ENCODE data around the gene IFT81.

Gene IFT81

GRCh38 chr12:110197003-110197402 is 72.8 kb downstream of the IFT81 start:
- TF ChIP-seq CTCF (IDR thresholded peaks at IDR 0.05; ENCODE audit: unreplicated experiment in 3 of 3) = no peak
- Mint-ChIP-seq H3K27ac (peak overlapping the region; percentile 6 to 75 (median 15)), H3K27me3 (ENCODE audit: low read depth) (no peaks in the 10 kb centered on the region), H3K4me3 (no peak overlapping the region), H3K4me1 (peaks cover 25% of the 10 kb centered on the region), H3K9me3 (no peaks in the 10 kb centered on the region), H3K36me3 (ENCODE audit: low read depth) (peaks cover 60% of the 10 kb centered on the region)

- Mint-ChIP-seq H3K4me1 (peaks cover 29% of the 10 kb centered on the region), H3K9me3 (no peaks in the 10 kb centered on the region), H3K27me3 (ENCODE audit: low read depth) (no peaks in the 10 kb centered on the region), H3K4me3 (no peak overlapping the region), H3K27ac (peak overlapping the region; percentile 24 to 93 (median 46)), H3K36me3 (ENCODE audit: low read depth) (peaks cover 55% of the 10 kb centered on the region)
- no peak for TF ChIP-seq CTCF (IDR thresholded peaks at IDR 0.05; ENCODE audit: unreplicated experiment in 3 of 3)
Measured at GRCh38 chr12:110198386-110198785, 74.2 kb downstream of the IFT81 start.

- TF ChIP-seq CTCF (IDR thresholded peaks at IDR 0.05; ENCODE audit: unreplicated experiment in 3 of 3) = no peak
- Mint-ChIP-seq H3K27me3 (ENCODE audit: low read depth) (no peaks in the 10 kb centered on the region), H3K4me1 (peaks cover 36% of the 10 kb centered on the region), H3K9me3 (no peaks in the 10 kb centered on the region), H3K36me3 (ENCODE audit: low read depth) (peaks cover 60% of the 10 kb centered on the region), H3K27ac (peak overlapping the region; percentile 65 to 93 (median 86)), H3K4me3 (peak overlapping the region; percentile 1 to 26 (median 3))
Measured at GRCh38 chr12:110199339-110200123, 75.4 kb downstream of the IFT81 start.

- H3K27me3 Mint-ChIP-seq (ENCODE audit: low read depth) = no peaks in the 10 kb centered on the region
- peaks cover 59% of the 10 kb centered on the region for H3K36me3 Mint-ChIP-seq (ENCODE audit: low read depth)
- peaks cover 33% of the 10 kb centered on the region for H3K4me1 Mint-ChIP-seq
- no peak for TF ChIP-seq CTCF (IDR thresholded peaks at IDR 0.05; ENCODE audit: unreplicated experiment in 3 of 3)
- no peak overlapping the region for H3K4me3 Mint-ChIP-seq
- H3K27ac Mint-ChIP-seq = peak overlapping the region; percentile 65 to 93 (median 86)
- H3K9me3 Mint-ChIP-seq = no peaks in the 10 kb centered on the region
Measured at GRCh38 chr12:110200124-110200417, 75.9 kb downstream of the IFT81 start.

- no peak overlapping the region for H3K4me3 Mint-ChIP-seq
- H3K4me1 Mint-ChIP-seq = peaks cover 20% of the 10 kb centered on the region
- H3K27me3 Mint-ChIP-seq (ENCODE audit: low read depth) = no peaks in the 10 kb centered on the region
- TF ChIP-seq CTCF (IDR thresholded peaks at IDR 0.05; ENCODE audit: unreplicated experiment in 3 of 3) = no peak
- no peak overlapping the region for H3K27ac Mint-ChIP-seq
- no peaks in the 10 kb centered on the region for H3K9me3 Mint-ChIP-seq
- peaks cover 55% of the 10 kb centered on the region for H3K36me3 Mint-ChIP-seq (ENCODE audit: low read depth)
Measured at GRCh38 chr12:110201995-110202394, 77.8 kb downstream of the IFT81 start.

- TF ChIP-seq CTCF (IDR thresholded peaks at IDR 0.05; ENCODE audit: unreplicated experiment in 3 of 3) = no peak
- H3K9me3 Mint-ChIP-seq = no peaks in the 10 kb centered on the region
- no peak overlapping the region for H3K4me3 Mint-ChIP-seq
- H3K36me3 Mint-ChIP-seq (ENCODE audit: low read depth) = peaks cover 48% of the 10 kb centered on the region
- peaks cover 20% of the 10 kb centered on the region for H3K4me1 Mint-ChIP-seq
- peak overlapping the region in 2 of 3 experiments; percentile 16 to 47 for H3K27ac Mint-ChIP-seq
- no peaks in the 10 kb centered on the region for H3K27me3 Mint-ChIP-seq (ENCODE audit: low read depth)
Measured at GRCh38 chr12:110203546-110203945, 79.4 kb downstream of the IFT81 start.
